ENCODE data around the gene SCN2A. TPM values are rescaled to one million over a fixed set of nuclear protein-coding genes. Genes with fewer than 3 reads are reported as not detected.

The SCN2A gene
- polyA plus RNA-seq, 1 experiment = 0.05 TPM

- ChIA-PET CTCF (no interaction called here), POLR2A (no interaction called here)
- Histone ChIP-seq H3K4me3 (ENCODE audit: low read depth, low read length) (no peak overlapping the region), H3K36me3 (ENCODE audit: control insufficient read depth, insufficient read depth, low read length) (no peaks in the 10 kb centered on the region), H3K27me3 (ENCODE audit: control insufficient read depth, insufficient read depth, low read length) (no peaks in the 10 kb centered on the region)
- no peak for DNase-seq (ENCODE audit: low read depth)
- TF ChIP-seq CTCF (IDR thresholded peaks at IDR 0.05; ENCODE audit: insufficient read depth, low read depth, low read length) = no peak
These were observed 34.0 kb downstream of the SCN2A start for GRCh38 chr2:165273176-165273575.

- CTCF ChIA-PET = no interaction called here
- Histone ChIP-seq H3K36me3 (ENCODE audit: control insufficient read depth, insufficient read depth, low read length) (no peaks in the 10 kb centered on the region), H3K27me3 (ENCODE audit: control insufficient read depth, insufficient read depth, low read length) (no peaks in the 10 kb centered on the region), H3K4me3 (ENCODE audit: low read depth, low read length) (no peak overlapping the region)
- no peak for TF ChIP-seq CTCF (IDR thresholded peaks at IDR 0.05; ENCODE audit: insufficient read depth, low read depth, low read length)
- POLR2A ChIA-PET = no interaction called here
- no peak for DNase-seq (ENCODE audit: low read depth)
These were observed 35.5 kb downstream of the SCN2A start for GRCh38 chr2:165274698-165275097.

- no peaks in the 10 kb centered on the region for H3K27me3 ChIP-seq (ENCODE audit: control insufficient read depth, insufficient read depth, low read length)
- no peak for DNase-seq (ENCODE audit: low read depth)
- ChIA-PET CTCF (no interaction called here), POLR2A (no interaction called here)
- no peak overlapping the region for H3K4me3 ChIP-seq (ENCODE audit: low read depth, low read length)
- no peaks in the 10 kb centered on the region for H3K36me3 ChIP-seq (ENCODE audit: control insufficient read depth, insufficient read depth, low read length)
- TF ChIP-seq CTCF (IDR thresholded peaks at IDR 0.05; ENCODE audit: insufficient read depth, low read depth, low read length) = no peak
These were observed 36.7 kb downstream of the SCN2A start for GRCh38 chr2:165275932-165276331.

GRCh38 chr2:165277295-165277694 is 38.1 kb downstream of the SCN2A start:
- ChIA-PET CTCF (no interaction called here), POLR2A (no interaction called here)
- DNase-seq (ENCODE audit: low read depth) = no peak
- Histone ChIP-seq H3K4me3 (ENCODE audit: low read depth, low read length) (no peak overlapping the region), H3K36me3 (ENCODE audit: control insufficient read depth, insufficient read depth, low read length) (no peaks in the 10 kb centered on the region), H3K27me3 (ENCODE audit: control insufficient read depth, insufficient read depth, low read length) (no peaks in the 10 kb centered on the region)
- no peak for TF ChIP-seq CTCF (IDR thresholded peaks at IDR 0.05; ENCODE audit: insufficient read depth, low read depth, low read length)

- H3K4me3 ChIP-seq (ENCODE audit: low read depth, low read length) = no peak overlapping the region
- ChIA-PET POLR2A (no interaction called here), CTCF (no interaction called here)
- no peak for TF ChIP-seq CTCF (IDR thresholded peaks at IDR 0.05; ENCODE audit: insufficient read depth, low read depth, low read length)
- no peak for DNase-seq (ENCODE audit: low read depth)
- H3K36me3 ChIP-seq (ENCODE audit: control insufficient read depth, insufficient read depth, low read length) = no peaks in the 10 kb centered on the region
- H3K27me3 ChIP-seq (ENCODE audit: control insufficient read depth, insufficient read depth, low read length) = no peaks in the 10 kb centered on the region
These were observed 38.8 kb downstream of the SCN2A start for GRCh38 chr2:165277860-165278656.

All from BJ (cell line).